ENCODE measurements around the gene NDUFA12.

The NDUFA12 gene

DNA sequence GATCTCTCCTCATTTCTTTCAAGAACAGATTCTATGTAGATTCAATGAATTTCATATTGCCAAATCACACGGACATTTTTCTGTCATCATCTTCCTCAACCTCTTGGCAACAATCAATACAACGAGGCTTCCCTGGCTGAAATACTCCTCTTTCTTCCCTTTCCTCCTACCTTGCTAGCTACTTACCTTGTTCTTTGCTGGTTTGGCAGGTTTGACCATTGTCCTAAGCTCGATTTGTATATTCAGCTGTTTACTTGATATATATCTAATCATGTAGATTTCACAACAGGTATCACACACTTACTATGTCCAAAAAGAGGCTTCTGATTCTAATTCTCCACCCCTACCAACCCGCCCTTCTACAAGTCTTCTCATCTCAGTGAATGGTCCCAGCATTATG is 23.6 kb downstream of the NDUFA12 start:
- DNase-seq = no peak

- no peak for DNase-seq
Observed at GRCh38 chr12:94977766-94978468, 25.6 kb downstream of the NDUFA12 start.

DNA sequence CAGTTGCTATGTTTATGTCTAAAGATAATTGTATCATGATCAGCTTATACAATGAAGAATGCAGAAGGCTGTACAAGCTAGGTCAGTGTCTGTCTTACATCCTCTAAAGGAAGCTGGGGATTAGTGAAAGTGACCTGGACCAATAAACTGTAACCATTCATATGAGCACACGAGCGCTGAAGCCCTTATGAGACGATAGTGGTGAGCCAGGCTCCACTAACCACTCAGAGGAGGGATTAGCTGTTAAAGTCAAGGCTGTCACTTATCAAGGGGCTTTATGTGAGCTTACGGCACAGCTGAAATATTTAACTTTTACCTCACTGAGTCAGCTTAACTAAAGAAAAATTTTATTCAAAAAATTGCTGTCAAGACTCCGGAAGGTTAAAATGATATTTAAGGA is 30.3 kb downstream of the NDUFA12 start:
- DNase-seq = peak; percentile 82

- no peak for DNase-seq
Observed at GRCh38 chr12:94972795-94973194, 30.7 kb downstream of the NDUFA12 start.

GRCh38 chr12:94971923-94972322 is 31.6 kb downstream of the NDUFA12 start:
- DNase-seq = no peak

GRCh38 chr12:94970560-94970959 is 32.9 kb downstream of the NDUFA12 start:
- no peak for DNase-seq

- no peak for DNase-seq
Observed at GRCh38 chr12:94969424-94969823, 34.1 kb downstream of the NDUFA12 start.

DNA sequence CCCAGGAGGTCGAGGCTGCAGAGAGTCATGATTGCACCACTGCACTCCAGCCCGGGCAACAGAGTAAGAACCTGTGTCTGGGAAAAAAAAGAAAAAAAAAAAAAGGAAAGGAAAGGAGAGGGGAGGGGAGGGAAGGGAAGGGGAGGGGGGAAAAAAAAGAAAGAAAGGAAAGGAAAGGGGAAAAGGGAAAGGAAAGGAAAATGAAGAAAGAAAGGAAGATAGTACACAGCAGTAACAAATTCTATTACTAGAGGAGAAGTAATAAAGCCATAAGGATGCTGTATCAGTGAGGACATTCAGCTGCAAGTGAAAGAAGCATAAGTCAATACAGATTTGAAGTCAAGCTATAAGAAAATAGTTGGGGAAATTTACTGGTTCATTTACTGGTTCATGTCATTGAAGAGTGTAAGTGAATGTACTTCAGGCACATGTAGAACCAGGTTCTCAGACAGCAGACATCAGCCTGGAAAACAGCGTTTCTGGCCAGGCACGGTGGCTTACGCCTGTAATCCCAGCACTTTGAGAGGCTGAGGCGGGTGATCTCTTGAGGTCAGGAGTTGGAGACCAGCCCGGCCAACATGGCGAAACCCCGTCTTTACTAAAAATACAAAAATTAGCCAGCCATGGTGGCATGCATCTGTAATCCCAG is 37.4 kb downstream of the NDUFA12 start:
- DNase-seq = no peak

DNA sequence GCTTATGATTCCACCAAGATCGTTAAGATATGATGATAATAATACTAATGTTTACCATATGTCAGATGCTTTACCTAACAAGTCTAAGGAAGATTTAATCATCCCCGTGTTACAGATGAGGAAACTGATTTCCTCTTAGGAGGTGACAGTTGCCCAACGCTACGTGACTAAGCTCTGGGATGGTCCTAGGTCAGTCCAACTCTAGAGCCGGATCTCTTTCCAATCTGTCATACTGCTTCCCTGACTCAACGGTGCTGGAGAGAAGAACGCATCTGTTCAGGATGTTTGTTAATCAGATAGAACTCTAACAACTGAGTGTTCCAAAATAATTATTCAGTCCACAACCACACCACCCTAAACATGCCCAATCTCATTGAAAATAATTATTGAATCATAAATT is 39.8 kb downstream of the NDUFA12 start:
- no peak for DNase-seq

GRCh38 chr12:94962670-94963069 is 40.8 kb downstream of the NDUFA12 start:
- DNase-seq = no peak

DNA sequence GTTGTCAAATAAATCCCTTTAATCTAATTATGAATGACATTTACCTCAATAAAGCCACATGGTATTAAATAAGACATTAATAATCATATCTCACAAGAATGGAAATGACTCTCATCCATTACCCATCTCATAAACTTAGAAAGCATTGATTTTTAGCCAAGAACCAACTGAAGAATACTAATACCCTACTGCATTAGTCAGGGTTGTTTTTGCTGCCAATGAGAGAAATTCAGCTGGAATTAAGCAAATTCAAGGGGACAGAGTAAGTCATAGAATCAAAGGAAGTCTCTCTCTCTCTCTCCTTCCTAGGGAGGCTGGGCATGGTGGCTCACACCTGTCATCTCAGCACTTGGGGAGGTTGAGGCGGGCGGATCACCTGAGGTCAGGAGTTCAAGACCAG is 41.6 kb downstream of the NDUFA12 start:
- DNase-seq = no peak

- DNase-seq = no peak
Observed at GRCh38 chr12:94961256-94961824, 42.2 kb downstream of the NDUFA12 start.

- DNase-seq = no peak
Observed at GRCh38 chr12:94957006-94957405, 46.5 kb downstream of the NDUFA12 start.

DNA sequence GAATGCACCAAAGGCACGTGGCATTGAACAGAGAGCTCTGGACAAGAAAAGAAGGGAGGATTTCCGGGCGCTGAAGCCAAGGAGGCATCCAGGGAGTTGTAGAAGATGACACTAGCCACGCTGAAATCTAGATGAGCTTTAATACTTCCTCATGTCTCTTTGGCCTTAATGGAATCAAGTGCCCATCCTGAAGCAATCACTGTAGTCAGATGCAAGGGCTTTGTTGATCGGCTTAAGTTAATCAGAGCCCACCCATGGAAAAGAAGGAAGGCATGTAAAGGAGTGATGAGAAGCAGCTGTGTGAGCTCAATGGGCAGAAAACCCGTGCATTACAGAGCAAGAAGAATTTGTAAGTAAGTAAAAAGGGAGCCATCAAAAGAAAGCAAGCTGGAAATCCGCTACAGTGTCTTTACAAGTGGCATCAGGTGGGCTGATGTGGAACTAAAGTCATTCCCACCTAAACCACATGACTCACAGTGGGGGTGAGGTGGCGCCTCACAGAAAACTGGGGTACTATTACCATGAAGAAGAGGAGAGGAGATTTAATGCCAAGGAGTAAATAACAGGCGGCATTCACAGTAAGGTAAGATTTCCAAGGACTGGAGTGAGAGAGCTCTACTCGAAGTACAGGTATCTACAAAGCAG is 48.4 kb downstream of the NDUFA12 start:
- no peak for DNase-seq

DNA sequence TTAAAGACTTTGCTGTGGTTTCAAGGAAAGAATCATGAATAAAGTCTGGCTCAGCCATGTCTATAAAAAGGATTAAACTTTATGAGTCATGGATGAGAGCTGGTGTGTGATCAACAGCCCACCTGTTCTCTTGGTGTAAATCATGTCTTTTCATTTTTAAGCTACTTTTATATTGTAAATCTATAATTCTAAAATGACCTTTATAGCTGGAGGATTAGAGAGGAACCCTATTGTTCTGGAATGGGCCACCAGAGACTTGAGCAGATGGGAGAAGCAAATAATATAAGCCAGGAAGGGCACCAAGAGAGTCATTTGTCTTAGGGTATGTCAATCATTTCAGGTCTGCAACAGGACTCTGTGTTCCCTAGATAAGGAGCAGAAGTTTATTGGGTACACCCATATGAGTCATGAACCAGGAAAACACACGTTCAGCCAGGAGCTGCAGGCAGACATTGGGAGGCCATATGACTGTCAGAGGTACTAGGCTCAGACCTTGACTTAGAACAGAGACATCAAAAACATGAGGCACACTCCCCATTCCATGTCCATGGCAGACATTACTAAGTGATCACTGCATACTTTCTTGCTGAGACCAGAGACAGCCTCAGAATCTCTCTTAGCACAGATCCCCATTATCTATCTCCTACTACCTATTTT is 49.3 kb downstream of the NDUFA12 start:
- peak; percentile 20 for DNase-seq

- DNase-seq = no peak
Observed at GRCh38 chr12:94952325-94952724, 51.2 kb downstream of the NDUFA12 start.

DNA sequence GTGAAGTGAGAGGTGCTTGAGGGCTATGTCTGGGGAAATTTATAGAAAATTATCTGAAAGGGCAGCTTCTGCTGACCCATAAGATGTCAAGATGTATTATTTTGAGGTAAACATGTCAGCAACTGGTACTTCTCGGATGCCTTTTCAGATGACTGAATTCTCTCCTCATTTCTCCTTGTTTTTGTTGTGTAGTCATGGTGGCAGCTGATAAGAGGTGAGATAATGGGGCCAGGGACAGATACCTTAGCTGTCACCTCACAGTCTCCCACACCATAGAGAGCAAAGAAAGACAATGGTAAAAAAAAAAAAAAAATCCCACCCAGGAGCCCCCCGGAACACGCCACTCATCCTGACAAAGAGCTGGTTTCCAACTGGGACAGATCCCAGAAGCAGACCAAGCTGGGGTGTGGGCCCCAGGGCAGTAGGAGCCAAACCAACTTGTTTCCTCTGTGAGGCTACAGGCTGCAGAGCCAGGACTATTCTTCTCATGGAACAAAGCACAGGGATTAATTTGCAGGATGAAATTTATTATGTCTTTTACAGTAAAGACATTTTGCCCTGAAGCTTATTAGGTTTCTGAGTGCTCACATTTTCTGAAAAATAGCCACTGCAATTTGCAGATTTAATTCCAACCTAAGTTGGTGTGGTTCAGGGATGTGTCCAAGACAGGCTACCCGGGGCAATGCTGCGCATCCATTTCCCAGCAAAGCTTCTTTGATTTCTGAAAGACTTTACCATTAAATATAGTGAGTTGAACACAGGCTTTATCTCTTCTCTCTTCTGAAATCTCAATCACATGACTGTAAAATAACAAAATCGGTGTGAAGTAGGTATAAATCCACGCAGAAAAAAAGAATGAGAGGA is 52.2 kb downstream of the NDUFA12 start:
- no peak for DNase-seq

- no peak for DNase-seq
Observed at GRCh38 chr12:94948232-94948810, 55.2 kb downstream of the NDUFA12 start.

DNA sequence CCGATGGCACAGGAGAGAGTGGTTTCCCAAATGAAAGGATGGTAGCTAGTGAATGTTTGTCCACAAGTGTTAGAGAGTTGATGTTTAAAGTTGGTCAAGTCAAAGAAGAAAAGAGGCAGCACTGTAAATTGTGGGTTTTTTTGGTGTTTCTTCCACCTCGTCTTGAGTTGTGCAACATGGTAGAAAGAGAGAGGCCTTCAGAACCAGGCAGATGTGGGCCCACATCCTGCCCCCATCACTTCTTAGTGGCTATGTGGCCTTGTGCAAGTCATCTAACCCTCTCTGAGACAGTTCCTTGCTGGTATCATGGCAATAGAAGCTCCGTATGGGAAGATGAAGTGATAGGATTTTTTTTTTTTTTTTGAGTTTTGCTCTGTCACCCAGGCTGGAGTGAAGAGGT is 60.8 kb downstream of the NDUFA12 start:
- DNase-seq = no peak

GRCh38 chr12:94941440-94941862 is 62.0 kb downstream of the NDUFA12 start:
- peak; percentile 91 for DNase-seq

DNA sequence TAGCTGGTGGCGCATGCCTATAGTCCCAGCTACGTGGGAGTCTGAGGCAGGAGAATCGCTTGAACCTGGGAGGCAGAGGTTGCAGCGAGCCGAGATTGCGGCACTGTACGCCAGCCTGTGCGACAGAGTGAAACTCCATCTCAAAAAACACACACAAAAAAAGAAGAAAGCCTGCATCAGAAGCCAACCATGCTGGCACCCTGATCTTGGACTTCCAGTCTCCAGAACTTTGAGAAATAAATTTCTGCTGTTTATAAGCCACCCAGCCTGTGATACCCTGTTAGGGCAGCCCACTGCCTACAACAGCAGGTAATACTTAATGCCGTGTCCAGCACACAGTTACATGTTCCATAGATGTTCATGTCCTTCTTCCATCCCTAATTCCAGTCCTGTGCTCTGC is 62.7 kb downstream of the NDUFA12 start:
- no peak for DNase-seq

- no peak for DNase-seq
Observed at GRCh38 chr12:94938583-94938982, 64.9 kb downstream of the NDUFA12 start.

Measured in fibroblast of skin of right biceps (primary cell).